Measurements from ENCODE around the gene SLC25A26.

DNA sequence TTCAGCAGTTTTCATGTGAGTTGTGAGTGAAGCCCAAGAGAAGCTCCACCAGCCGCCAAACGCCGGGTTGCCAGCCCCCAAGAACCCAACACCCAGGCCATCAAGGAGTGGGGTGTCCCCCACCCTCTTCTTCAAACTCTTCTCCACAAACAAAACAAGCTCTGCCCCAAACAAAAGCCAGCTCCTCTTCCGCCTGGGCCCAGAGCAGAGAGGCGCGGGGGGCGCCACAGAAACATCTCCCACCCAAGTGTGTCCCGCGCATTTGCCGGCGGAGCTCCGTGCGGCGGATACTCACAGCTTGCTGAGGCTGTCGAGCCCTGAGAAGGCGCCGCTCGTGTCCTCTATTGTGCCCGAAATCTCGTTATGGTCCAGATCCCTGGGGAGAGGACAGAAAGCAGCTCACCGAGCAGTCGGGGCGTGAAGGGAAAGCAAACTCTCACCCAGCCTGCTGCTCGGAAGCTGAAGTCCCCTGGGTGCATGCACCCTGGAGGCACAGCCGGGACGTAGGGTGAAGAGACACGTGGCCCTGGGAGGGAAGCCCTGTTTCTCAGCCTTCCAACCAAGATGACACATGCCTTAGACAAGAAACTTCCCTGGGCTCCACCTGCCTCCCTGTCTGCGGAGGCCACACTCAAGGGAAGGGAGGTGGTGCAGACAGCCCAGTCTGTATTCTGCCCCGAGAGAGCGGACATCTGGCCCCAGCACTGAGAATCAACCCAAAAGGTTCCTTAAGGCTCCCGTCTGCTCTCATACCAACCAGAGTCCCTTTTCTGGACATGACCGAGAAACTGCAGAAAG, 184.3 kb downstream of the SLC25A26 start:
- TF ChIP-seq, protein P1, sequence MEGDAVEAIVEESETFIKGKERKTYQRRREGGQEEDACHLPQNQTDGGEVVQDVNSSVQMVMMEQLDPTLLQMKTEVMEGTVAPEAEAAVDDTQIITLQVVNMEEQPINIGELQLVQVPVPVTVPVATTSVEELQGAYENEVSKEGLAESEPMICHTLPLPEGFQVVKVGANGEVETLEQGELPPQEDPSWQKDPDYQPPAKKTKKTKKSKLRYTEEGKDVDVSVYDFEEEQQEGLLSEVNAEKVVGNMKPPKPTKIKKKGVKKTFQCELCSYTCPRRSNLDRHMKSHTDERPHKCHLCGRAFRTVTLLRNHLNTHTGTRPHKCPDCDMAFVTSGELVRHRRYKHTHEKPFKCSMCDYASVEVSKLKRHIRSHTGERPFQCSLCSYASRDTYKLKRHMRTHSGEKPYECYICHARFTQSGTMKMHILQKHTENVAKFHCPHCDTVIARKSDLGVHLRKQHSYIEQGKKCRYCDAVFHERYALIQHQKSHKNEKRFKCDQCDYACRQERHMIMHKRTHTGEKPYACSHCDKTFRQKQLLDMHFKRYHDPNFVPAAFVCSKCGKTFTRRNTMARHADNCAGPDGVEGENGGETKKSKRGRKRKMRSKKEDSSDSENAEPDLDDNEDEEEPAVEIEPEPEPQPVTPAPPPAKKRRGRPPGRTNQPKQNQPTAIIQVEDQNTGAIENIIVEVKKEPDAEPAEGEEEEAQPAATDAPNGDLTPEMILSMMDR (IDR thresholded peaks at IDR 0.05) = no peak
- TF ChIP-seq EP300 (IDR thresholded peaks at IDR 0.05) = no peak

All from tibial nerve (tissue), 4 donors.